Type B pancreatic cell (in vitro differentiated cells): ENCODE measurements around the gene ARHGEF10L. TPM values are rescaled to one million over a fixed set of nuclear protein-coding genes. Genes with fewer than 3 reads are reported as not detected.

Experiments used
- DNase-seq: peaks from one replicate; pipeline ENCODE4 v3.0.0; 2021; ENCODE audit warnings: mixed read lengths; ENCODE audit not compliant: unreplicated experiment; ENCODE audit errors: extremely low spot score
- H3K27ac Mint-ChIP-seq: 2 replicates; pipeline ENCODE4 v1.8.0; 2021; ENCODE audit warnings: mild to moderate bottlenecking, mixed read lengths
- H3K27me3 Mint-ChIP-seq: 2 replicates; pipeline ENCODE4 v1.8.0; 2021; ENCODE audit warnings: mixed read lengths
- H3K36me3 Mint-ChIP-seq: 2 replicates; pipeline ENCODE4 v1.8.0; 2021; ENCODE audit warnings: mixed read lengths
- H3K4me1 Mint-ChIP-seq: one replicate; pipeline ENCODE4 v1.8.0; 2021; ENCODE audit warnings: mixed read lengths; ENCODE audit not compliant: unreplicated experiment
- H3K4me3 Mint-ChIP-seq: 2 replicates; pipeline ENCODE4 v1.8.0; 2021; ENCODE audit warnings: mild to moderate bottlenecking, mixed read lengths
- H3K9me3 Mint-ChIP-seq: 2 replicates; pipeline ENCODE4 v1.8.0; 2021; ENCODE audit warnings: mixed read lengths
- CTCF ChIP-seq: fragments of 200-600 bp; sonication (generic); conservative IDR thresholded peaks from 2 replicates; pipeline ENCODE4 v1.5.0; 2021; ENCODE audit warnings: antibody characterized with exemption, mild to moderate bottlenecking
- total RNA-seq: library from RNA; stranded (reverse); gene quantifications from 2 replicates; pipeline ENCODE4 v1.2.1, GENCODE V29; 2021; ENCODE audit warnings: low replicate concordance

ARHGEF10L gene
- total RNA-seq, 1 donor from 2014 or later, result 36.0 TPM

- H3K4me1 Mint-ChIP-seq, result peaks cover 55% of the 10 kb centered on the region
- peak overlapping the region; percentile 58 for H3K4me3 Mint-ChIP-seq
- no peaks in the 10 kb centered on the region for H3K36me3 Mint-ChIP-seq
- no peak for TF ChIP-seq CTCF
- H3K9me3 Mint-ChIP-seq, result no peaks in the 10 kb centered on the region
- no peaks in the 10 kb centered on the region for H3K27me3 Mint-ChIP-seq
- peak overlapping the region; percentile 92 for H3K27ac Mint-ChIP-seq
- no peak for DNase-seq
Observed at GRCh38 chr1:17570228-17570627, 30.7 kb downstream of the ARHGEF10L start.

GRCh38 chr1:17572264-17572985 is 32.9 kb downstream of the ARHGEF10L start:
- Mint-ChIP-seq H3K9me3 (no peaks in the 10 kb centered on the region), H3K4me1 (peaks cover 59% of the 10 kb centered on the region), H3K27ac (peak overlapping the region; percentile 81), H3K36me3 (no peaks in the 10 kb centered on the region), H3K4me3 (no peak overlapping the region), H3K27me3 (no peaks in the 10 kb centered on the region)
- TF ChIP-seq CTCF, result no peak
- DNase-seq, result no peak

DNA sequence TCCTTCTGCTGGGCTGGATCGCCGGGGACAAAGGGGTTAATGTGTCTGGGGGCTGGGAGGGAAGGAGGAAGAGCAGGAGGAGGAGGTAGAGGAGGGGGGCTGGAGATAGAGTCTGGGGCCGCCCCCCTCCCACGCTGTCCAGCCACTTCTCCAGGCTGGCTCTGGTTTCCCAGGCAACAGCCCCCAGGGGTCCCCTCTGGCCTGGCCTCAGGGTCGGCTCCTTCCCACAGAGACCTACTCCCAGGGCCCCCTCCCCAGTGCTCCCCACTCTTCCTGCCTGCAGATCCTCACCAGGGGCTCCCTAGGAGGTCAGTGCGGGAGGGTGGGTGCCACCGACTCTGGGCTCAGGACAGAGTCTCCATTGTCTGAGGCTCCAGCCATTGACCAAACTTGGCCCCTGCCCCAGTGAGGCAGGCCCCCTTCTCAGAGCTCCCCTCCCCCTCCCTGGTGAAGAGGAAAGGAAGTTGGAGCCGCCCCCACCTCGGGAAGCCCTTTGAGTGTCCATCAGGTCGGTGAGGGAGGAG is 34.1 kb downstream of the ARHGEF10L start:
- no peak for DNase-seq
- no peak overlapping the region for H3K27ac Mint-ChIP-seq
- H3K9me3 Mint-ChIP-seq, result no peaks in the 10 kb centered on the region
- H3K36me3 Mint-ChIP-seq, result no peaks in the 10 kb centered on the region
- no peaks in the 10 kb centered on the region for H3K27me3 Mint-ChIP-seq
- peaks cover 60% of the 10 kb centered on the region for H3K4me1 Mint-ChIP-seq
- no peak for TF ChIP-seq CTCF
- peak overlapping the region; percentile 39 for H3K4me3 Mint-ChIP-seq

GRCh38 chr1:17574516-17574915 is 35.0 kb downstream of the ARHGEF10L start:
- TF ChIP-seq CTCF, result peak; percentile 57
- peak overlapping the region; percentile 22 for H3K27ac Mint-ChIP-seq
- no peaks in the 10 kb centered on the region for H3K9me3 Mint-ChIP-seq
- peaks cover 58% of the 10 kb centered on the region for H3K4me1 Mint-ChIP-seq
- peak overlapping the region; percentile 32 for H3K4me3 Mint-ChIP-seq
- no peaks in the 10 kb centered on the region for H3K27me3 Mint-ChIP-seq
- no peaks in the 10 kb centered on the region for H3K36me3 Mint-ChIP-seq
- no peak for DNase-seq

GRCh38 chr1:17575797-17576518 is 36.5 kb downstream of the ARHGEF10L start:
- no peak for DNase-seq
- Mint-ChIP-seq H3K27ac (peak overlapping the region; percentile 82), H3K27me3 (no peaks in the 10 kb centered on the region), H3K4me1 (peaks cover 56% of the 10 kb centered on the region), H3K4me3 (peak overlapping the region; percentile 58), H3K36me3 (no peaks in the 10 kb centered on the region), H3K9me3 (no peaks in the 10 kb centered on the region)
- no peak for TF ChIP-seq CTCF
